Adrenal gland (tissue), 5 donors: Measurements from ENCODE around the gene KIAA0513.

Experiments
- POLR2A ChIP-seq, 2 donors: fragments of 450-650 bp; IDR thresholded peaks; one replicate each; pipeline ENCODE4 v1.6.1; 2017; ENCODE audit warnings: antibody characterized with exemption in 2 of 2, mild to moderate bottlenecking in 2 of 2, moderate library complexity in 1 of 2
- TF ChIP-seq, protein P1 (sequence below), 6 experiments: fragments of 450-650 bp in 4 of 6; fragments of 200-600 bp in 2 of 6; sonication (generic) in 1 of 6; IDR thresholded peaks; 1 replicate in 5 of 6; 2 replicates in 1 of 6; pipeline versions ENCODE4 v1.5.1 to v1.8.0; 2016 to 2021; ENCODE audit warnings: antibody characterized with exemption in 6 of 6, mild to moderate bottlenecking in 2 of 6, moderate library complexity in 1 of 6
- donor health status: DM: no; HTN: no; CAD: no.

DNA sequence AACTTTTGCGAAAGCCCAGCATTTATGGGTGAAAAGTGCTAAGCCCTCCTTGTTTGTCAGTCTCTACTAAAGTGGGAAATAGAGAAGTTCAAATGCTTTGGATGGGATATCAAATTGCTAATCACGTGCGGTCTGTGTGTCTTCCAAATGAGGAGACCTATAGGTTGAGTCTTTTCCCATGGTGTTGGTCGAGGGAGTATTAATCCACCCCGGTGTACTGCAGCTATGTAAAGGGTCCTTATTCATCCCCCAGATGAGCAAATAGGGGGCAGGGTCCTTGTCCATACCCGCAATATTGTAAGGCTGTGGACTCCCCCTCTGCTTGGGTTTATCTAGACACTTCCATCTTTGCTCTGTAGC lies 14.6 kb downstream of the KIAA0513 start:
- TF ChIP-seq, protein P1, sequence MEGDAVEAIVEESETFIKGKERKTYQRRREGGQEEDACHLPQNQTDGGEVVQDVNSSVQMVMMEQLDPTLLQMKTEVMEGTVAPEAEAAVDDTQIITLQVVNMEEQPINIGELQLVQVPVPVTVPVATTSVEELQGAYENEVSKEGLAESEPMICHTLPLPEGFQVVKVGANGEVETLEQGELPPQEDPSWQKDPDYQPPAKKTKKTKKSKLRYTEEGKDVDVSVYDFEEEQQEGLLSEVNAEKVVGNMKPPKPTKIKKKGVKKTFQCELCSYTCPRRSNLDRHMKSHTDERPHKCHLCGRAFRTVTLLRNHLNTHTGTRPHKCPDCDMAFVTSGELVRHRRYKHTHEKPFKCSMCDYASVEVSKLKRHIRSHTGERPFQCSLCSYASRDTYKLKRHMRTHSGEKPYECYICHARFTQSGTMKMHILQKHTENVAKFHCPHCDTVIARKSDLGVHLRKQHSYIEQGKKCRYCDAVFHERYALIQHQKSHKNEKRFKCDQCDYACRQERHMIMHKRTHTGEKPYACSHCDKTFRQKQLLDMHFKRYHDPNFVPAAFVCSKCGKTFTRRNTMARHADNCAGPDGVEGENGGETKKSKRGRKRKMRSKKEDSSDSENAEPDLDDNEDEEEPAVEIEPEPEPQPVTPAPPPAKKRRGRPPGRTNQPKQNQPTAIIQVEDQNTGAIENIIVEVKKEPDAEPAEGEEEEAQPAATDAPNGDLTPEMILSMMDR (IDR thresholded peaks at IDR 0.05): no peak
- no peak for TF ChIP-seq POLR2A (IDR thresholded peaks at IDR 0.05)
